Activated naive CD8-positive, alpha-beta T cell treated with anti-CD3 and anti-CD28 coated beads, Interleukin-2, amount 50 U/mL, for 24 hours (primary cell): Measurements from ENCODE around the gene SUPT4H1.
"Not testable (repeated sequence)": the region's sequence is repeated elsewhere in the genome, so short reads cannot be mapped to it uniquely, and the experiment has no call there.

ENCODE experiments used
- ATAC-seq: fragments of 150-1000 bp; cut with Tn5 transposase; one replicate; pipeline ENCODE4 v1.10.0; 2021
- DNase-seq: peaks from one replicate; pipeline ENCODE4 v3.0.0; 2021
- H3K27ac Mint-ChIP-seq: one replicate; pipeline ENCODE4 v1.8.0; 2021; ENCODE audit warnings: mild to moderate bottlenecking, mixed read lengths
- H3K27me3 Mint-ChIP-seq: one replicate; pipeline ENCODE4 v1.8.0; 2021; ENCODE audit warnings: mixed read lengths
- H3K36me3 Mint-ChIP-seq: one replicate; pipeline ENCODE4 v1.8.0; 2021; ENCODE audit warnings: low read depth, mixed read lengths
- H3K4me1 Mint-ChIP-seq: one replicate; pipeline ENCODE4 v1.8.0; 2021; ENCODE audit warnings: mixed read lengths
- H3K4me3 Mint-ChIP-seq: one replicate; pipeline ENCODE4 v1.8.0; 2021; ENCODE audit warnings: mild to moderate bottlenecking, moderate library complexity, mixed read lengths
- H3K9me3 Mint-ChIP-seq: one replicate; pipeline ENCODE4 v1.8.0; 2021; ENCODE audit warnings: mixed read lengths

SUPT4H1 gene

GRCh38 chr17:58344047-58344790 lies 7.8 kb downstream of the SUPT4H1 start:
- peak overlapping the region; percentile 98 for H3K27ac Mint-ChIP-seq
- H3K36me3 Mint-ChIP-seq = peaks cover 91% of the 10 kb centered on the region
- peaks cover 2% of the 10 kb centered on the region for H3K27me3 Mint-ChIP-seq
- H3K4me1 Mint-ChIP-seq = peaks cover 85% of the 10 kb centered on the region
- DNase-seq = peak; percentile 88
- ATAC-seq = peak; percentile 86
- H3K9me3 Mint-ChIP-seq = no peaks in the 10 kb centered on the region
- peak overlapping the region; percentile 99 for H3K4me3 Mint-ChIP-seq

GRCh38 chr17:58343131-58343530 lies 8.9 kb downstream of the SUPT4H1 start:
- peaks cover 77% of the 10 kb centered on the region for H3K4me1 Mint-ChIP-seq
- no peak for DNase-seq
- H3K27ac Mint-ChIP-seq = peak overlapping the region; percentile 98
- H3K27me3 Mint-ChIP-seq = peaks cover 2% of the 10 kb centered on the region
- no peak for ATAC-seq
- no peaks in the 10 kb centered on the region for H3K9me3 Mint-ChIP-seq
- H3K4me3 Mint-ChIP-seq = peak overlapping the region; percentile 99
- peaks cover 89% of the 10 kb centered on the region for H3K36me3 Mint-ChIP-seq

- no peak for DNase-seq
- Mint-ChIP-seq H3K27ac (peak overlapping the region; percentile 98), H3K36me3 (peaks cover 79% of the 10 kb centered on the region), H3K9me3 (no peaks in the 10 kb centered on the region), H3K4me1 (peaks cover 75% of the 10 kb centered on the region), H3K27me3 (peaks cover 2% of the 10 kb centered on the region), H3K4me3 (peak overlapping the region; percentile 99)
- no peak for ATAC-seq
These were observed 10.0 kb downstream of the SUPT4H1 start for GRCh38 chr17:58341861-58342475.

- H3K27ac Mint-ChIP-seq = peak overlapping the region; percentile 98
- H3K4me3 Mint-ChIP-seq = peak overlapping the region; percentile 99
- H3K27me3 Mint-ChIP-seq, H3K9me3 Mint-ChIP-seq, ATAC-seq, DNase-seq: not testable (repeated sequence)
- H3K36me3 Mint-ChIP-seq = peaks cover 72% of the 10 kb centered on the region
- H3K4me1 Mint-ChIP-seq = peaks cover 75% of the 10 kb centered on the region
These were observed 10.7 kb downstream of the SUPT4H1 start for GRCh38 chr17:58341136-58341860.

GRCh38 chr17:58340405-58340876 lies 11.6 kb downstream of the SUPT4H1 start:
- Mint-ChIP-seq H3K27ac (peak overlapping the region; percentile 98), H3K9me3 (no peaks in the 10 kb centered on the region), H3K36me3 (peaks cover 65% of the 10 kb centered on the region), H3K27me3 (peaks cover 2% of the 10 kb centered on the region), H3K4me1 (peaks cover 75% of the 10 kb centered on the region), H3K4me3 (peak overlapping the region; percentile 99)
- ATAC-seq (no peak), DNase-seq (no peak)

- H3K9me3 Mint-ChIP-seq = no peaks in the 10 kb centered on the region
- peak overlapping the region; percentile 98 for H3K27ac Mint-ChIP-seq
- H3K36me3 Mint-ChIP-seq = peaks cover 60% of the 10 kb centered on the region
- H3K4me3 Mint-ChIP-seq = peak overlapping the region; percentile 99
- DNase-seq (peak; percentile 32), ATAC-seq (no peak)
- peaks cover 2% of the 10 kb centered on the region for H3K27me3 Mint-ChIP-seq
- peaks cover 73% of the 10 kb centered on the region for H3K4me1 Mint-ChIP-seq
These were observed 12.1 kb downstream of the SUPT4H1 start for GRCh38 chr17:58339755-58340404.

- H3K27ac Mint-ChIP-seq = peak overlapping the region; percentile 98
- peaks cover 61% of the 10 kb centered on the region for H3K36me3 Mint-ChIP-seq
- DNase-seq (peak; percentile 87), ATAC-seq (peak; percentile 47)
- peaks cover 70% of the 10 kb centered on the region for H3K4me1 Mint-ChIP-seq
- H3K9me3 Mint-ChIP-seq = no peaks in the 10 kb centered on the region
- H3K4me3 Mint-ChIP-seq = peak overlapping the region; percentile 99
- no peaks in the 10 kb centered on the region for H3K27me3 Mint-ChIP-seq
These were observed 12.9 kb downstream of the SUPT4H1 start for GRCh38 chr17:58338841-58339754.

- ATAC-seq (peak; percentile 14), DNase-seq (peak; percentile 67)
- peak overlapping the region; percentile 99 for H3K4me3 Mint-ChIP-seq
- H3K36me3 Mint-ChIP-seq = peaks cover 59% of the 10 kb centered on the region
- H3K4me1 Mint-ChIP-seq = peaks cover 67% of the 10 kb centered on the region
- no peaks in the 10 kb centered on the region for H3K9me3 Mint-ChIP-seq
- peak overlapping the region; percentile 98 for H3K27ac Mint-ChIP-seq
- no peaks in the 10 kb centered on the region for H3K27me3 Mint-ChIP-seq
These were observed 13.6 kb downstream of the SUPT4H1 start for GRCh38 chr17:58338454-58338840.

- Mint-ChIP-seq H3K27me3 (no peaks in the 10 kb centered on the region), H3K9me3 (no peaks in the 10 kb centered on the region), H3K36me3 (peaks cover 56% of the 10 kb centered on the region), H3K4me3 (peak overlapping the region; percentile 99), H3K4me1 (peaks cover 63% of the 10 kb centered on the region), H3K27ac (peak overlapping the region; percentile 98)
- DNase-seq = peak; percentile 93
- ATAC-seq = peak; percentile 55
These were observed 14.2 kb downstream of the SUPT4H1 start for GRCh38 chr17:58337600-58338453.

GRCh38 chr17:58337210-58337599 lies 14.8 kb downstream of the SUPT4H1 start:
- H3K27ac Mint-ChIP-seq = peak overlapping the region; percentile 98
- peaks cover 53% of the 10 kb centered on the region for H3K36me3 Mint-ChIP-seq
- no peak for ATAC-seq
- peak; percentile 66 for DNase-seq
- peaks cover under 1% of the 10 kb centered on the region for H3K27me3 Mint-ChIP-seq
- peak overlapping the region; percentile 99 for H3K4me3 Mint-ChIP-seq
- peaks cover 59% of the 10 kb centered on the region for H3K4me1 Mint-ChIP-seq
- no peaks in the 10 kb centered on the region for H3K9me3 Mint-ChIP-seq

GRCh38 chr17:58336456-58337209 lies 15.4 kb downstream of the SUPT4H1 start:
- Mint-ChIP-seq H3K36me3 (peaks cover 53% of the 10 kb centered on the region), H3K27ac (peak overlapping the region; percentile 98), H3K4me3 (peak overlapping the region; percentile 99), H3K27me3 (peaks cover 4% of the 10 kb centered on the region), H3K4me1 (peaks cover 59% of the 10 kb centered on the region), H3K9me3 (no peaks in the 10 kb centered on the region)
- DNase-seq (peak; percentile 52), ATAC-seq (no peak)

- Mint-ChIP-seq H3K4me3 (peak overlapping the region; percentile 99), H3K4me1 (peaks cover 62% of the 10 kb centered on the region), H3K36me3 (peaks cover 54% of the 10 kb centered on the region), H3K27me3 (peaks cover 9% of the 10 kb centered on the region), H3K27ac (peak overlapping the region; percentile 98), H3K9me3 (no peaks in the 10 kb centered on the region)
- ATAC-seq = peak; percentile 11
- DNase-seq = peak; percentile 76
These were observed 16.1 kb downstream of the SUPT4H1 start for GRCh38 chr17:58335779-58336455.
